Activated CD4-positive, alpha-beta T cell treated with anti-CD3 and anti-CD28 coated beads for 4 hours (primary cell): ENCODE results near the gene HRC.

Experiments
- DNase-seq, 2 donors: peaks; one replicate each; pipeline ENCODE4 v3.0.0-alpha.2; 2020

Gene HRC

DNA sequence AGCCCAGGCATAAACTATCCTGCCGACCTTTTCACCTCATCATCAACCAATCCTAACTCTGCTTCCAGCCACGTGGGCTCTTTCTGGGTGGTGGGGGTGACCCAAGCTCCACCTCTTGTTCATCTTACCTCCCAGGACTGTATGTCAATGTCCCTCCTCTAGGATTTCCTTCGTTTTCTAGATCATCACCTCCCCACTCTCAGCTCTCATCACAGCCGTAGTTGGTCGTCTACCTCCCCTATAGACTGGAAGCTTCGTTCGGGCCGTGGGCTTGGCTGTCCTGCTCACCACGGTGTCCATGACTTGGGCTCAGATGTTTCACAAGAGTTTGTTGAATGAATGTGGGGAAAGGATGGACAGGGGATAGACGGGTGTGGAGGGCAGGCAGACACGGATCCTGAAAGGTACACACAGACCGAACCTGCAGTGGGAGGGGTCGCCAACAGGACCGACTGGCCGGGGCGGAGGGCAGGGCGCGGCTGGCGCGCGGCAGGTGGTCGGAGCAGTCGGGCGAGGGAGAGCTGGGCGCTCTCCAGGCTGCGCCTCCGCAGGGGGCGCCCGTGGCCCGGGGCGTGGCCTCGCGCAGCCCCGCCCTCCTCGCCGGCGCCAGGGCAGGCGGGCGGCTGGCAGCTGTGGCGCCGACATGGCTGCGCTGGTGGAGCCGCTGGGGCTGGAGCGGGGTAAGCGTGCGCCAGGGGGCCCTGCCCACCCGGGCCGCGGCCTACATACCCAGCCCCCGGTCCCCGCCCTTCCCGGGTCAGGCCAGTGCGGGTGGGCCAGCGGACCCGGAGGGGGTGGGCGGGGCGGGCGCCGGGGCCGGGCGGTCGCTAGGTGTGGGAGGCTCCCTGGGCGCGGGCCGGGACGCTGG lies 41.2 kb downstream of the HRC start, which contains the start of gene LIN7B:
LIN7B (plus strand) TSS at position 609 of the 868 bp plus-strand sequence; CDS start at position 644, 35 bp downstream.
- peak; percentile 67 to 69 for DNase-seq

DNA sequence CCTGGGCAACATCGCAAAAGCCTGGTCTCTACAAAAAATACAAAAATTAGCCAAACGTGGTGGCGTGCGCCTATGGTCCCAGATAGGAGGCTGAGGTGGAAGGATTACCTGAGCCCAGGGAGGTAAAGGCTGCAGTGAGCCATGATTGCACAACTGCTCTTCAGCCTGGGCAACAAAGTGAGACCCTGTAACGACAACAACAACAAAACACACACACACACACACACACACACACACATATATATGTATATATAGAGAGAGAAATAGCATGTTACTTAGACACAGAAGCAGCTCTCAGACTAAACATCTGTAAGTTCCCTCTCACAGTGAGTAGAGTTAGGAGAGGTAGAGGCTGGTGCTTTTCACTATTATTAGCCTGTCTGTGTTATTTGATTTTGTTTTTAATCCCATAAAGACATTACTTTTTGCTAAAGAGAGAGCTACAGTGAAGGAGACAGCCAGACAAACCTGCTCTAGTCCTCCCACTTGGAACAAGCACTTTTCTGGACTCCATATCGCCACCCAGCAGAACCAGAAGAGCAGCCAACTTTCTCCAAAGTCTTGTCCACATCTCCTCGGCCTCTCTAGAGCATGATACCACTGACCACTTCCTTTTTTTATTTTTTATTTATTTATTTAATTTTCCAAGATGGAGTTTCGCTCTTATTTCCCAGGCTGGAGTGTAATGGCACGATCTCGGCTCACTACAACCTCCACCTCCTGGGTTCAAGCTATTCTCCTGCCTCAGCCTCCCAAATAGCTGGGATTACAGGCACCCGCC lies 43.8 kb downstream of the HRC start:
- no peak for DNase-seq

DNA sequence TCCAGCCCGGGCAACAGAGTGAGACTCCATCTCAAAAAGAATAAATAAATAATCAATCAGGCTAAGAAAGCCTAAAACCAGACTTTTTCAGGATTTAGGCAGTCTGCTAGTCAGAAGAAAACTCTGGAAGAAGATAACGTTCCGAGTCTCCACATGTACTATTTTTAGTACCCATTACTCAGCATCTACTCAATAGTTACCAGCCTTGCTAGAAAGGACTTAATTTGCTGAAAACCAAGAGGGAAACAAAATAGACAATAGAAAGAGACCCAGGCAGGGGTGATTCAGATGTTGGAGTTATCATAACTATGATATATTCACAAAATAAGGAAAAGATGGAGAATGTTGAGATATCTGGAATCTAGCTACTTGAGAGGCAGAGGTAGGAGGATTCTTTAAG lies 44.6 kb downstream of the HRC start:
- DNase-seq: no peak

DNA sequence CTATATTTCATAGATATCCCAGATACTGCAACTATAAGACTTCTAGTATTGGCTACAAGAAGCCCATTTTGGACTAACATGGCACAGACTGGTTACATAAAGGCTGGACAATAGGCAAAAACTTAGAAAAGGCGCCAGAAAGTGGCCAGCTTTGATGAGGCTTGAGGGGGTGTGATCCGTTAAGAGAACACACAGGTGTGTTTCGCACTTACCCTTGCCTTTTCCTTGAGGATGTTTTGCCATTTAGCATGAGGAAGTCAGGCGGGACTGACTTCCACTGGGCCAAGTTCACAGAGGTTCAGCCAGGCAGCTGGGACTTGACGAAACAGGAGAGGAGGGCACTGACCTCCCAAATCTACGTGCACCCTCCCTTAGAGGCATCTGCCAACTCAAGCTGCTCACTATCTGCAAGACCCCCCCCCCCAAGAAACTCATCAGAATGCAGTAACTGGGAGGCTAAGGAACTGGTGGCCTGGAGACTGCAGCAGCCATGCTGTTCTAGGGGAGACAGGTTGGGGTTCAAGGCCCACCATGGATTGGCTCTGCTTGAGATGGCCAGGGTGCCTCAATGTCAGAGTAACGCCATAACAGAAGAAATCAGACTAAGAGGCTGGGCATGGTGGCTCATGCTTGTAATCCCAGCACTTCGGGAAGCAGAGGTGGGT lies 45.5 kb downstream of the HRC start:
- no peak for DNase-seq

DNA sequence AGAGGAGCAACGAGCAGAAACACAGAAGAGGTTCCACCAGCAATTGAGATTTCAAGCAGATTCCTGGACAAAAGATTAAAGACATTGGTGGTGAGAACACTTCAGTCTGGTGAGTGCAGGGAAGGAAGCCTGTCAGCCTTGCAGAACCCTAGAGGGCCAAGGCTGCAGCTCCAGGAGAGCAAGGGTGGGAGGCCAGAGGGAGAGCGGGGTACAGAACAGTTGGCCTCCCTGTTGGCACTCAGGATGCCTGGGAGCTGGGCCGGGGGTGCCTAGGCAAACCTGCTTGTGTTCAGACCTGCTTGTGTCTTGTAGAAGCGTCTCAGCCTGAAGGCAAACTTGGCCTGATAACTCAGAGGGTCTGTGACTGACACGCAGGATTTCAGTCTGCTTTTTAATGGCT lies 46.1 kb downstream of the HRC start:
- DNase-seq: no peak

DNA sequence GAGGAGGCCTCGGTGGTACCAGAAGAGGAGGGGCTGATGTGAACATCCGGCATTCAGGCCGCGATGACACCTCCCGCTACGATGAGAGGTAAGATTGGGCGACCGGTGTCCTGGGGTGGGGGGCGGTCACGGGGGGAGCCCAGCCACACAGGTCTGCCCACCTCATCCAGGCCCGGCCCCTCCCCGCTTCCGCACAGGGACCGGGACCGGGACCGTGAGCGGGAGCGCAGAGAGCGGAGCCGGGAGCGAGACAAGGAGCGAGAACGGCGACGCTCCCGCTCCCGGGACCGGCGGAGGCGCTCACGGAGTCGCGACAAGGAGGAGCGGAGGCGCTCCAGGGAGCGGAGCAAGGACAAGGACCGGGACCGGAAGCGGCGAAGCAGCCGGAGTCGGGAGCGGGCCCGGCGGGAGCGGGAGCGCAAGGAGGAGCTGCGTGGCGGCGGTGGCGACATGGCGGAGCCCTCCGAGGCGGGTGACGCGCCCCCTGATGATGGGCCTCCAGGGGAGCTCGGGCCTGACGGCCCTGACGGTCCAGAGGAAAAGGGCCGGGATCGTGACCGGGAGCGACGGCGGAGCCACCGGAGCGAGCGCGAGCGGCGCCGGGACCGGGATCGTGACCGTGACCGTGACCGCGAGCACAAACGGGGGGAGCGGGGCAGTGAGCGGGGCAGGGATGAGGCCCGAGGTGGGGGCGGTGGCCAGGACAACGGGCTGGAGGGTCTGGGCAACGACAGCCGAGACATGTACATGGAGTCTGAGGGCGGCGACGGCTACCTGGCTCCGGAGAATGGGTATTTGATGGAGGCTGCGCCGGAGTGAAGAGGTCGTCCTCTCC lies 47.4 kb downstream of the HRC start:
- DNase-seq: no peak

DNA sequence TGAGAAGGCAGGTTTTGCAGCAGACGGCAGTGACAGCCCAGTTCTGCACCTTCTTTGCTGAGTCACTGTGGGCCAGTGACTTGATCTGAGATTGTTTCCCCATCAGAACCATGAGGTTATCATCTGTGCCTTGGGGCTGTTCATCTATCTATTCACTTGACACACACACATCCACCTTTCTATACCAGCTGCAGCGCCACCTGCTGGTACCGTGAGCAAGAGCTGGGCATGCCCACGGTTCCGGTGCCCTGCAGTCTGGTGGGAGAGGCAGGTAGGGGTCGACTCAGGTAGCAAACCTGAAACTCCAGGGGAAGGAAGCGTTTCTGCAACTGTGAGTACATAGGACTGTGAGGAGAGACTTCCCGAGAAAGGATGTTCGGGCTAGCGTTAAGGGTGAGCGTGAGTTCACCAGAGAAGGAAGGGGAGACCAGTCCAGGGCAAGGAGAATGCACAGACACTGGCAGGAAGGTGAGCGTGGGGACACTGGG lies 48.5 kb downstream of the HRC start:
- peak; percentile 61 to 67 for DNase-seq

GRCh38 chr19:49104229-49104864 lies 50.8 kb downstream of the HRC start:
- no peak for DNase-seq

DNA sequence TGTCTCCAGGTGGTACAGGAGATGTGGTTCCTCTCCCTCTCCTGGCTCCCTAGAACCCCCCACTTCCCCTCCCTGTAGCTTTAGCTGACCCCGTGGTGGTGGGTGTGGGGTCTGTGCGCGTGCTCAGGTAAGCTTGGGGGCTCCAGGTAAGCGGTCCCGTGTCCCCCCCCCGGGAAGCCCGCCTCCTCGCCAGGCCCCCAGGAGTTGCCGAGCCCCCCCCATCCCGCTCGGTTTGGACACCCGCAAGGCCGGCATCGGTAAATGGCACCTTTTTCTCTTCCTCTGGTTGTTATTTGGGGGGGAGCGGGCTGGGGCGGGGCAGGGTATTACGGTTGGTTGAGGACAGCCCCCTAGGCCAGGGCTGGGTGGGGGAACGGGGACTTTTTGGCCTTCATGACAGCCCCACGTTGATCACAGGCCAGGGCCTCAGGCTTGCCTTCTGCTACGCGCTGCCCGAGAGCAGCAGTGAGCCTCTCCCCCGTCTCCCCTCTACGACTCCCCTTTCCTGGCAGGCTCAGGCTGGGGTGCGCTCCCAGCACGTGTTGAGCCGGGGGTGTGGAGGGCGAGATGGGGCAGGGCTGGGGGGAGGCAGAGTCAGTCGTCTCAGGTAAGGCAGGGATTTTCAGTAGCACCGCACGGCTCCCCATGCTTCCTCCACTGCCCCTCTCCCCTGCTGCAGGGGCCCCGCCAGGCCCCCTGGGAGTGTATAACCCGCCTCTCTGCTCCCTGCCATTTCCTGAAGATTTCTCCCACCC lies 51.7 kb downstream of the HRC start:
- DNase-seq: no peak

GRCh38 chr19:49102303-49102702 lies 52.9 kb downstream of the HRC start:
- no peak for DNase-seq
